Osteocyte (in vitro differentiated cells): ENCODE measurements around the gene C6orf89. TPM values are rescaled to one million over a fixed set of nuclear protein-coding genes. Genes with fewer than 3 reads are reported as not detected.
A peak's percentile ranks its signal among the peaks of the same experiment; 100 is the strongest.

Experiments used
- DNase-seq: peaks from one replicate; pipeline ENCODE4 v3.0.0; 2021; ENCODE audit warnings: mixed read lengths; ENCODE audit not compliant: unreplicated experiment; ENCODE audit errors: extremely low spot score
- H3K27ac Mint-ChIP-seq: one replicate; pipeline ENCODE4 v1.8.0; 2021; ENCODE audit warnings: mild to moderate bottlenecking, mixed read lengths; ENCODE audit not compliant: unreplicated experiment
- H3K27me3 Mint-ChIP-seq: one replicate; pipeline ENCODE4 v1.8.0; 2021; ENCODE audit warnings: mixed read lengths; ENCODE audit not compliant: unreplicated experiment
- H3K36me3 Mint-ChIP-seq: one replicate; pipeline ENCODE4 v1.8.0; 2021; ENCODE audit warnings: mixed read lengths; ENCODE audit not compliant: unreplicated experiment
- H3K4me1 Mint-ChIP-seq: one replicate; pipeline ENCODE4 v1.8.0; 2021; ENCODE audit warnings: mixed read lengths; ENCODE audit not compliant: unreplicated experiment
- H3K4me3 Mint-ChIP-seq: one replicate; pipeline ENCODE4 v1.8.0; 2021; ENCODE audit warnings: mild to moderate bottlenecking, moderate library complexity, mixed read lengths; ENCODE audit not compliant: unreplicated experiment
- H3K9me3 Mint-ChIP-seq: one replicate; pipeline ENCODE4 v1.8.0; 2021; ENCODE audit warnings: mixed read lengths; ENCODE audit not compliant: unreplicated experiment
- total RNA-seq: library from RNA; stranded (reverse); gene quantifications from 2 replicates; pipeline ENCODE4 v1.2.1, GENCODE V29; 2021
- TF ChIP-seq, protein P1 (sequence below): fragments of 200-600 bp; sonication (generic); IDR thresholded peaks from 2 replicates; pipeline ENCODE4 v1.5.0; 2021; ENCODE audit warnings: antibody characterized with exemption, mild to moderate bottlenecking, moderate library complexity

C6orf89 gene
- total RNA-seq, 1 donor from 2014 or later: 71.2 TPM

DNA sequence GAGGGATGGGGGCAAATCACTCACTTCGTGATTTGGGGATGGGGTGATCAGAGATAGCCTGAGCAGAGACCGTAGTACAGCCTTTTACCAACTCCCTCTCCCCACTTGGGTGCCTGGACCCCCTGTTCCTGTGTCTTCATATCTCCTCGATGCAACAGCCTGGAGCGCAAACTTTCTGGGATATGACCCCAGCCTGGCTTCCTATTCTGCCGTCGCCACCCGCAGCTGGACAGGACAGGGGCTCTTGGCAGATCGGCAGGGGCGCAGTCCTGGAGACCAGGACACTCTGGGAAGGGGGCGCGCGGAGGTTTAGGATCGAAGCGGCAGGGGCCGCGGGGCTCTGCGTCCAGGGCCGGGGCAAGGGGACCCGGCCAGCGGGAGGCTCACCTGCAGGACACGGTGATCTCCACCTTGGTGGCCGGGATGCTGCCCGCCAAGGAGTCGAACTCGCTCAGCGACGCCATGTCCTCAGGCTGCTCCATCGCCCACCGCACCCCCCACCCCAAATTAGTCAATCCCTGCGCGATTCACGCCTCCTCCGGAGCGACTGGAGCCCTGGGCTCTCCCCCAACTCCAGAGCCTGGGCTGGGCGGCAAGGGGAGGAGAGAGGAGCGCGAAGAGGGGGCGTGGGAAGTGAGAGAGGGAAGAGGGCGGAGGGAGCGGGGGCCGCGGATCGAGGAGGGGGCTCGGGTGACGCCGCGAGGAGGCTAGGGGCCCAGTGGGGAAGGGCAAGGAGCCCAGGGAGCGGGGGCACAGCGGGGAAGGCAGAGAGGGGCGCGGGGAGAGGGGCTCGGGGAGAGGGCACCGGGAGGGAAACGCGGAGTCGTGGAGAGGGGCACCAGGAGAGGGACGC lies 46.6 kb upstream of the C6orf89 start, which contains the start of gene CPNE5:
TSS of gene CPNE5 (minus strand) at position 549 of the 853 bp plus-strand sequence. CDS start at position 482, 67 bp downstream.
- H3K4me3 Mint-ChIP-seq: peak within 1 kb of the TSS; percentile 69
- no peaks in the 10 kb centered on the region for H3K36me3 Mint-ChIP-seq
- no peaks in the 10 kb centered on the region for H3K9me3 Mint-ChIP-seq
- TF ChIP-seq, protein P1, sequence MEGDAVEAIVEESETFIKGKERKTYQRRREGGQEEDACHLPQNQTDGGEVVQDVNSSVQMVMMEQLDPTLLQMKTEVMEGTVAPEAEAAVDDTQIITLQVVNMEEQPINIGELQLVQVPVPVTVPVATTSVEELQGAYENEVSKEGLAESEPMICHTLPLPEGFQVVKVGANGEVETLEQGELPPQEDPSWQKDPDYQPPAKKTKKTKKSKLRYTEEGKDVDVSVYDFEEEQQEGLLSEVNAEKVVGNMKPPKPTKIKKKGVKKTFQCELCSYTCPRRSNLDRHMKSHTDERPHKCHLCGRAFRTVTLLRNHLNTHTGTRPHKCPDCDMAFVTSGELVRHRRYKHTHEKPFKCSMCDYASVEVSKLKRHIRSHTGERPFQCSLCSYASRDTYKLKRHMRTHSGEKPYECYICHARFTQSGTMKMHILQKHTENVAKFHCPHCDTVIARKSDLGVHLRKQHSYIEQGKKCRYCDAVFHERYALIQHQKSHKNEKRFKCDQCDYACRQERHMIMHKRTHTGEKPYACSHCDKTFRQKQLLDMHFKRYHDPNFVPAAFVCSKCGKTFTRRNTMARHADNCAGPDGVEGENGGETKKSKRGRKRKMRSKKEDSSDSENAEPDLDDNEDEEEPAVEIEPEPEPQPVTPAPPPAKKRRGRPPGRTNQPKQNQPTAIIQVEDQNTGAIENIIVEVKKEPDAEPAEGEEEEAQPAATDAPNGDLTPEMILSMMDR: no peak
- DNase-seq: no peak
- peaks cover 8% of the 10 kb centered on the region for H3K4me1 Mint-ChIP-seq
- H3K27me3 Mint-ChIP-seq: peaks cover 39% of the 10 kb centered on the region
- H3K27ac Mint-ChIP-seq: no peak within 1 kb of the TSS

DNA sequence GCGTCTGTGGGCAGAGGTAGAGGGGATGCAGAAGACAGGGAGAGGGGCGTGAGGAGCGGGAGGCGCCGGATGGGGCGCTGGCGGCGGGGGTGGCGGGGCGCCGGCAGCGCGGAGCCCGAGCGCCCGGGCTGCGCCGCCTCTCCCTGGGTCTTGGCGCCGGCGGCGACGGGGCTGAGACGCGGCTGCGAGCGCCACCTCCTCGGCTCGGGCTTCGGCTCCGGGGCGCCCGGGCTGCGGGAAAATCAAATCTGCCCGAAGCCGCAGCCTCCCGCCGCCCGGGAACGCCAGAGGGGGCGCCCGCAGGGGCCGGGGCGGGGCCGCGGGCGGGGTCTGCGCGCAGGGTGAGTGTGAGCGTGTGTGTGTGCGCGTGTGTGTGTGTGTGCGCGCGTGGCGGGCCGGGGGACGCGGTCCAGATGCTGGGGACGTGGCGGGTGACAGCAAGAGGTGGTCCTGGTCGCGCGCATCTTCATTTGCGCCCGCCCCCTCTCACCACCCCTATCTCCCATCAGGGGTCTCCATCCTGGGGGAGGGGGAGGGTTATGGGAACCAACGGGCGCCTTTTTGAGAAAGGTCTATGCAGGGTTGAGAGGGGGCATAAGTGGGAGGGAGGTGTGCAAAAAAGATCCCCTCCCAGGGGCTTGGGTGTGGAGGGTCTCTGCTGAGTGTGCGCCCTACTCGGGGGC lies 45.9 kb upstream of the C6orf89 start:
- Mint-ChIP-seq H3K27ac (no peak overlapping the region), H3K27me3 (peaks cover 33% of the 10 kb centered on the region), H3K4me3 (peak overlapping the region; percentile 69), H3K36me3 (no peaks in the 10 kb centered on the region), H3K4me1 (peaks cover 6% of the 10 kb centered on the region), H3K9me3 (no peaks in the 10 kb centered on the region)
- DNase-seq: no peak
- TF ChIP-seq, protein P1: peak; percentile 30

DNA sequence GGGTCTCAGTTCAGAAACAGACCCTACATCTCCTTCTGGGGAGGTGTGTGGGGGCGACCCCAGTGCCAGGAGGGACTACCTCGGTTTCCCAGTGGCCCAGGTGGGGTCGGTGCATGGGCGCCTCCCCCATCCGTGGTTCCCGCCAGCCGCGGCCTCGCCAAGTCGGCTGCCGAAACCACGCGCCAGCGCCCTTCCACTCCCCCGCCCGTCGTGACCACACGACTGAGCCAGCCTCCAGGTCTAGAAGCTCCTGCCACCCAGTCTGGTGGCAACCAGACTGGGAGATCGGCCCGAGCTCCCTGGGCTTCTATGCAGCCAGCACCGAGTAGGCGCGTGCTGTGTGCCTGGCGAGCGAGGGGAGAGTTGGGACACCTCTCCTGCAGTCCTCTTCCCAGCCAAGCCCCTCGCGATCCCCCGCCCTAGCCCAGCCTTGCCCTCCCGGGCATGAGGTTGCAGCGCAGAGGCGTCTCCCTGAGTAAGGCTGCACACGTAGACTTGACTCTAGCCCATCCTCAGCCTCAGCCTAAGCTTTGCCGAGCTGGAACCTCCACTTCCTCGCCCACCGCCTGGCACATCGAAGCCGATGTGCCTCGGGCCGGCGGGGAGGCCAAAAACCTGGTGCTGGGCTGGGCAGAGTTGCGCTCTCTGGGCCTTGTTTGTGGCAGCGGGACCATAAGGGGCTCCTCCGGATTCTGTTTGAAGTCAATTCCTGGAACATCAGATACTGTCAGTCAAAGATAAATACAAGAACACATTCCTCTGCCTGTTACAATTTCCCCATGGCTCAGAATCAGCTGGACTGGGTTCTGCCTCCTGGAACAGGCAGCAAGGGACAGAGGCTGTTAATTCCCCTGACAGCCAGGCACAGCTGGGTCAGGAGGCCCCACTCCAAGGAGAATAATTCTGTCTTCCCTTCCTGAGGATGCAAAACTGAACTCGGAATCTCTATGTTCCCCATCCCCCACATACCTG lies 45.0 kb upstream of the C6orf89 start:
- Mint-ChIP-seq H3K36me3 (no peaks in the 10 kb centered on the region), H3K4me1 (peaks cover 6% of the 10 kb centered on the region), H3K9me3 (no peaks in the 10 kb centered on the region), H3K27ac (no peak overlapping the region), H3K4me3 (peak overlapping the region; percentile 69), H3K27me3 (peaks cover 30% of the 10 kb centered on the region)
- no peak for DNase-seq
- TF ChIP-seq, protein P1: no peak

DNA sequence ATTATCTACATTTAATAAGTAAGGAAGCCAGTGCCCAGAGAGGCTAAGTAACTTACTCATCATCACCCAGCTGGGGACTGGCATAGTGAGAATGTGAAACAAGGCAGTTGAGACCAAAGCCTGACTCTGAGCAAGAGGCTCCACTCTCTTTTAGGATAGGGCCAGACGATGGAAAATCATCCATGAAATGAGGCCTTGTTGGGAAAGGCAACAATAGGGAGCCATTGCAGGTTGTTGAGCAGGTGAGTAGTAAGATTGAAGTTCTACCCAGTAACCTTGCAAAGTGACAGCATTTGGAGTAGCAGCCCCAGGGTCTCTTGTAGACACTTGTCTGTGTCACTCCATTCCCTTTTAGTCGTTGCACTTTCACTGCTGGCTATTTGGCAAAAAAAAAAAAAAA lies 44.0 kb upstream of the C6orf89 start:
- H3K9me3 Mint-ChIP-seq: no peaks in the 10 kb centered on the region
- no peak overlapping the region for H3K27ac Mint-ChIP-seq
- peaks cover 6% of the 10 kb centered on the region for H3K4me1 Mint-ChIP-seq
- no peaks in the 10 kb centered on the region for H3K36me3 Mint-ChIP-seq
- H3K27me3 Mint-ChIP-seq: peaks cover 26% of the 10 kb centered on the region
- H3K4me3 Mint-ChIP-seq: no peak overlapping the region
- DNase-seq: no peak
- TF ChIP-seq, protein P1: no peak
